Activated CD8-positive, alpha-beta T cell treated with anti-CD3 and anti-CD28 coated beads for 36 hours (primary cell): ENCODE results near the gene CYP2A13. TPM values are rescaled to one million over a fixed set of nuclear protein-coding genes. Genes with fewer than 3 reads are reported as not detected.

Source experiments
- ATAC-seq: fragments of 200-7000 bp; cut with Tn5 transposase; one replicate; pipeline ENCODE4 v1.10.0; 2021; ENCODE audit warnings: mild to moderate bottlenecking, moderate library complexity
- CTCF ChIA-PET: fragments of 350-600 bp; sonication (Branson Sonifier 250); formaldehyde crosslinking; loops from one replicate; lab custom pipeline; 2021; ENCODE audit warnings: antibody characterized with exemption; lab: Charles Lee
- POLR2A ChIA-PET: fragments of 350-600 bp; sonication (Branson Sonifier 250); formaldehyde crosslinking; loops from one replicate; lab custom pipeline; 2021; ENCODE audit warnings: antibody characterized with exemption; lab: Charles Lee
- DNase-seq: peaks from one replicate; pipeline ENCODE4 v3.0.0-alpha.2; 2020
- H3K27ac Mint-ChIP-seq: one replicate; pipeline ENCODE4 v1.8.0; 2021; ENCODE audit warnings: mild to moderate bottlenecking, mixed read lengths
- H3K27me3 Mint-ChIP-seq: one replicate; pipeline ENCODE4 v1.8.0; 2021; ENCODE audit warnings: mixed read lengths
- H3K36me3 Mint-ChIP-seq: one replicate; pipeline ENCODE4 v1.8.0; 2021; ENCODE audit warnings: low read depth, mixed read lengths
- H3K4me1 Mint-ChIP-seq: one replicate; pipeline ENCODE4 v1.8.0; 2021; ENCODE audit warnings: low read depth, mixed read lengths
- H3K4me3 Mint-ChIP-seq: one replicate; pipeline ENCODE4 v1.8.0; 2021; ENCODE audit warnings: mild to moderate bottlenecking, moderate library complexity, mixed read lengths
- H3K9me3 Mint-ChIP-seq: one replicate; pipeline ENCODE4 v1.8.0; 2021; ENCODE audit warnings: mixed read lengths
- CTCF ChIP-seq: fragments of 200-600 bp; IDR thresholded peaks from one replicate; pipeline ENCODE4 v1.8.0; 2022; ENCODE audit warnings: antibody characterized with exemption, mild to moderate bottlenecking
- intact Hi-C: fragments of 100-400 bp; cut with micrococcal nuclease; formaldehyde crosslinking; loops from one replicate; pipeline ENCODE4 v1.10.0; 2022
- total RNA-seq, 2 experiments: library from RNA; stranded (reverse); gene quantifications; one replicate each; pipeline ENCODE4 v1.2.3, GENCODE V29; 2021

CYP2A13 gene
- total RNA-seq, 2 experiments from 2014 or later, result not detected

- Mint-ChIP-seq H3K27me3 (peaks cover 4% of the 10 kb centered on the region), H3K4me1 (peaks cover 10% of the 10 kb centered on the region), H3K9me3 (no peaks in the 10 kb centered on the region), H3K27ac (peak overlapping the region; percentile 46), H3K4me3 (peak overlapping the region; percentile 77), H3K36me3 (no peaks in the 10 kb centered on the region)
- no peak for DNase-seq
- intact Hi-C loops, result no loop called here
- TF ChIP-seq CTCF, result no peak
- no peak for ATAC-seq
- POLR2A ChIA-PET, result no interaction called here
- CTCF ChIA-PET, result no interaction called here
Measured at GRCh38 chr19:41136636-41137455, 48.6 kb downstream of the CYP2A13 start.

GRCh38 chr19:41144403-41144802 is 56.2 kb downstream of the CYP2A13 start:
- H3K9me3 Mint-ChIP-seq, result no peaks in the 10 kb centered on the region
- H3K27me3 Mint-ChIP-seq, result peaks cover 4% of the 10 kb centered on the region
- TF ChIP-seq CTCF, result peak; percentile 78
- DNase-seq (peak; percentile 95), ATAC-seq (peak; percentile 91)
- POLR2A ChIA-PET, result no interaction called here
- H3K4me1 Mint-ChIP-seq, result no peaks in the 10 kb centered on the region
- H3K4me3 Mint-ChIP-seq, result no peak overlapping the region
- no peak overlapping the region for H3K27ac Mint-ChIP-seq
- CTCF ChIA-PET, result interaction anchor here (0.6 to 3.2 kb wide), 29 partner anchors 11 to 483 kb away, joined by 3 to 25 read pairs (median 4); partner anchors contain the start of gene CYP2F1
- intact Hi-C loops, result loop anchor here (2.0 kb wide), 1 partner anchor 170 kb away; no protein-coding TSS in a partner anchor
- H3K36me3 Mint-ChIP-seq, result no peaks in the 10 kb centered on the region

Other genes starting within 250 kb of the CYP2A13 start
- under 1 TPM in 1 of 2 experiments, not detected in 1; 0.41 TPM for gene CYP2A6, start 238.0 kb upstream of the CYP2A13 start, total RNA-seq
- not detected for gene CYP2A7, start 206.2 kb upstream of the CYP2A13 start, total RNA-seq
- not detected for gene CYP2B6, start 97.2 kb upstream of the CYP2A13 start, total RNA-seq
- not detected for gene CYP2F1, start 26.0 kb downstream of the CYP2A13 start, total RNA-seq
- not detected for gene CYP2S1, start 104.8 kb downstream of the CYP2A13 start, total RNA-seq
- gene AXL, start 130.8 kb downstream of the CYP2A13 start, total RNA-seq, result under 1 TPM; 0.36 to 0.50 TPM
- gene HNRNPUL1, start 175.9 kb downstream of the CYP2A13 start, total RNA-seq, result 100 to 1,000 TPM; 257 to 259 TPM
- 10 to 100 TPM; 15.9 to 20.4 TPM for gene CCDC97, start 221.7 kb downstream of the CYP2A13 start, total RNA-seq